Prostate gland (tissue), 2 donors: ENCODE measurements around the gene PLCG1. TPM values are rescaled to one million over a fixed set of nuclear protein-coding genes. Genes with fewer than 3 reads are reported as not detected.

Experiments
- DNase-seq: peaks from one replicate; pipeline ENCODE4 v3.0.0-alpha.2; 2019; ENCODE audit warnings: low spot score
- H3K27ac ChIP-seq, 2 donors: fragments of 200-600 bp; sonication (generic); 2 replicates each; pipeline ENCODE4 v1.5.1; 2017 to 2019
- H3K27me3 ChIP-seq: fragments of 200-600 bp; sonication (generic); replicated peaks from 2 replicates; pipeline ENCODE4 v1.5.1; 2019; ENCODE audit not compliant: insufficient read depth
- H3K36me3 ChIP-seq, 2 donors: fragments of 200-600 bp; sonication (generic); 1 replicate in 1 of 2; 2 replicates in 1 of 2; pipeline versions ENCODE4 v1.5.1 to v1.8.1; 2017 to 2019
- H3K4me1 ChIP-seq: fragments of 200-600 bp; sonication (generic); replicated peaks from 2 replicates; pipeline ENCODE4 v1.5.1; 2019
- H3K4me3 ChIP-seq, 2 donors: fragments of 200-600 bp; sonication (generic); 2 replicates each; pipeline ENCODE4 v1.5.1; 2017 to 2019
- H3K9me3 ChIP-seq: fragments of 200-600 bp; sonication (generic); 2 replicates; pipeline ENCODE4 v1.5.1; 2017
- CTCF ChIP-seq, 4 experiments: fragments of 200-600 bp in 2 of 4; fragments of 450-650 bp in 2 of 4; sonication (generic) in 2 of 4; IDR thresholded peaks; 1 replicate in 3 of 4; 2 replicates in 1 of 4; pipeline ENCODE4 v1.5.1; 2016 to 2019; ENCODE audit warnings: antibody characterized with exemption in 4 of 4, mild to moderate bottlenecking in 2 of 4, moderate library complexity in 2 of 4
- POLR2A ChIP-seq: fragments of 450-650 bp; IDR thresholded peaks from one replicate; pipeline ENCODE4 v1.6.1; 2016; ENCODE audit warnings: antibody characterized with exemption, mild to moderate bottlenecking
- POLR2AphosphoS5 ChIP-seq: sonication (generic); formaldehyde crosslinking; IDR thresholded peaks from one replicate; pipeline ENCODE4 v1.6.1; 2017; ENCODE audit warnings: antibody characterized with exemption
- WGBS: methylation state at CpG from one replicate; pipeline ENCODE4 v1.1.5; 2018; 5-methylcytosine and 5-hydroxymethylcytosine counted together
- intact Hi-C: fragments of 100-400 bp; cut with DNase I; formaldehyde crosslinking; loops from one replicate; pipeline ENCODE4 v1.14.2; 2022
- total RNA-seq, 2 donors: library from RNA; depleted of rRNA; stranded (reverse); fragments of >200 nt; gene quantifications; one replicate each; pipeline ENCODE4 v1.1.0, GENCODE V29; 2016

Gene PLCG1
- total RNA-seq, 2 donors from 2014 or later: 67.9 to 129 TPM

DNA sequence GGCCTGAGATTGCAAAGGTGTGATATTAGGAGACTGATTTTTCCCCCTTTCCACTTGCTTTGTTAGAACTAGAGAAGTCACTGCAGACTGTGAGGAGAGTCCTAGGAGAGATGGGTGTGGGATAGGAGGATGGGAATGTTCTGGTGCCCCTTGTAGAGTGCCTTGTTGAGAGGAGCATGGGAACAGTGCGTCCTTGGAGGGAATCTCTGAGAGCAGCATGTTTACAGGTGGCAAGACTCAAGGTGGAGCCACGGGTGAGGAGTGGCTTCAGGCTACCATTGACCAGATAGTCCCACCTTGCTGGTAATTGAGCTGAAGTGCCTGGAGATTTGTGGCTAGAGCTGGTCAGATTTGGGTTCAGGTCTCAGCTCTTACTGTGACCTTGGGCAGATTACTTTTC lies 6.0 kb downstream of the PLCG1 start:
- no peak overlapping the region for H3K27ac ChIP-seq
- H3K4me3 ChIP-seq: no peak overlapping the region
- no peak for DNase-seq
- WGBS: 50% methylated on average over 2 of the region's 2 CpGs
- no peaks in the 10 kb centered on the region for H3K27me3 ChIP-seq
- H3K4me1 ChIP-seq: peaks cover 9% of the 10 kb centered on the region
- H3K9me3 ChIP-seq: no peaks in the 10 kb centered on the region
- intact Hi-C loops: no loop called here
- H3K36me3 ChIP-seq: no peaks in the 10 kb centered on the region
- TF ChIP-seq POLR2AphosphoS5 (no peak), POLR2A (no peak), CTCF (IDR thresholded peaks at IDR 0.05) (no peak)

DNA sequence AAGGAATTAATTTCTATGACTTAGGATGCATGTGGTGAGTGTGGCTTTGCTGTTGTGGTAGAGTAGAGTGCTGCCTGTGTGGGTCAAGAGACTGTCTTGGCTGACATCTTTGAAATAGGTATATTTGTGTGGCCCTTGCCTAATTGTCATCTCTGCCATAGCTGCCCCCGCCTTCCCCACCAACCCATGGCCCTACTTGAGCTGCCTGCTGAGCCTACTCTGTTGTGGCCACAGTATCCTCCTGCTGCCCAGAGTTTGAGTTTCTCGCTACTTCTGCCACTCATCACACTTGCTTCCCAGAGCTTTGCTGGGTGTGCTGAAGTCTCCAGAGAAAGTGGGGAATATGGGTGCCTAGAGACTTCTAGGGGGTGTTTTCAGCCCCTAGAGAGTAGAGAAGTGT lies 8.0 kb downstream of the PLCG1 start:
- no peak for DNase-seq
- no peaks in the 10 kb centered on the region for H3K27me3 ChIP-seq
- H3K27ac ChIP-seq: peak overlapping the region; percentile 34 to 55
- H3K4me3 ChIP-seq: no peak overlapping the region
- 100% methylated on average over 2 of the region's 2 CpGs for WGBS
- no peaks in the 10 kb centered on the region for H3K9me3 ChIP-seq
- intact Hi-C loops: no loop called here
- TF ChIP-seq POLR2AphosphoS5 (no peak), CTCF (IDR thresholded peaks at IDR 0.05) (no peak), POLR2A (no peak)
- H3K36me3 ChIP-seq: no peaks in the 10 kb centered on the region
- peaks cover 9% of the 10 kb centered on the region for H3K4me1 ChIP-seq

- intact Hi-C loops: no loop called here
- WGBS: 22% methylated on average over 12 of the region's 12 CpGs
- no peaks in the 10 kb centered on the region for H3K36me3 ChIP-seq
- no peak overlapping the region for H3K4me3 ChIP-seq
- H3K4me1 ChIP-seq: peaks cover 9% of the 10 kb centered on the region
- H3K9me3 ChIP-seq: no peaks in the 10 kb centered on the region
- TF ChIP-seq CTCF (IDR thresholded peaks at IDR 0.05): no peak
- TF ChIP-seq POLR2A: no peak
- TF ChIP-seq POLR2AphosphoS5: peak; percentile 84
- no peaks in the 10 kb centered on the region for H3K27me3 ChIP-seq
- DNase-seq: peak; percentile 81
- peak overlapping the region; percentile 34 to 55 for H3K27ac ChIP-seq
These were observed 8.7 kb downstream of the PLCG1 start for GRCh38 chr20:41145821-41146620.

DNA sequence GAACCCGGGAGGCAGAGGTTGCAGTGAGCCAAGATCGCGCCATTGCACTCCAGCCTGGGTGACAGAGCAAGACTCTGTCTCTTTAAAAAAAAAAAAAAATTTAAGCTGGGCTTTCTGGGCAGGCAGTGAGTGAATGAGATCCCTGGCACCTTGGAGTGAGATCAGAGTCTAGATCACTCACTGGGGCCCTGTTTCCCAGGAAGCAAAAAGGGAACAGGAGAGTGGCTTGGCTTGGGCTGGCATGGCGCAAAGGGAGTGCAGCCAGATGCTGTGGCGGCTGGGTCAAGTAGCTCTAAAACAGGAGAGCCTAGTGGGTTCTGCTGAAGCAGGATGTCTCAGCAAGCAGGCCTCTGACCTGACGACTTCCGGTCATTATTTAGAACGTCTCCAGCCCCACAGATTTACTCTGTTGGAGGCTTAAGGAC lies 10.4 kb downstream of the PLCG1 start:
- H3K4me3 ChIP-seq: no peak overlapping the region
- peak overlapping the region in 1 of 2 donors; percentile 4 for H3K27ac ChIP-seq
- H3K4me1 ChIP-seq: peaks cover 9% of the 10 kb centered on the region
- no peak for TF ChIP-seq POLR2AphosphoS5
- no peak for TF ChIP-seq POLR2A
- TF ChIP-seq CTCF (IDR thresholded peaks at IDR 0.05): no peak
- intact Hi-C loops: no loop called here
- no peaks in the 10 kb centered on the region for H3K9me3 ChIP-seq
- H3K36me3 ChIP-seq: no peaks in the 10 kb centered on the region
- no peaks in the 10 kb centered on the region for H3K27me3 ChIP-seq
- DNase-seq: no peak
- 59% methylated on average over 8 of the region's 8 CpGs for WGBS

DNA sequence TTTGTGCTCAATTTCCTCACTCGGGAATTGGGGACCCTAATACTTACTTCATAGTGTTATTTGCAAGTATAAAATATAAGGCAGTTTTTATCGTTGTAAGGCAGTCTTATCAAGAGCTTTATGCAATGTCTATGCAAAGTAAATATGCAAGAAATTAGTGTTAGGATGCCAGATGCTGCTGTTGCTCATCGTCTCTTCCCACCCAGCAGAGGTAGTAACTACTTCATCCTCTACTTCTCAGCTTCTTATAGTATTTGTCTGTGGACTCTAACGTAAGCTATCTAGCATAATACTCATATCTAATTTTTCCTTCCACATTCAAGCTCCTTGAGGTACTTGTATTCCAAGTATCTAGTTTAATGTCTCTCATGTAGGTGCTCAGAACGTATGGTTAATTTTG lies 11.6 kb downstream of the PLCG1 start:
- no peaks in the 10 kb centered on the region for H3K27me3 ChIP-seq

More for the DNA sequence above, 11.6 kb downstream of the PLCG1 start:
- H3K27ac ChIP-seq: no peak overlapping the region
- H3K9me3 ChIP-seq: no peaks in the 10 kb centered on the region
- intact Hi-C loops: no loop called here
- H3K36me3 ChIP-seq: no peaks in the 10 kb centered on the region
- no peak overlapping the region for H3K4me3 ChIP-seq
- TF ChIP-seq CTCF (IDR thresholded peaks at IDR 0.05): no peak
- TF ChIP-seq POLR2A: no peak
- TF ChIP-seq POLR2AphosphoS5: no peak
- no peak for DNase-seq
- H3K4me1 ChIP-seq: peaks cover 9% of the 10 kb centered on the region
- 78% methylated on average over 5 of the region's 5 CpGs for WGBS
